Right lobe of liver (tissue), 6 donors: ENCODE data around the gene ADTRP. TPM values are rescaled to one million over a fixed set of nuclear protein-coding genes. Genes with fewer than 3 reads are reported as not detected.

Experiments used
- ATAC-seq, 4 donors: fragments of 200-7000 bp; cut with Tn5 transposase; one replicate each; pipeline ENCODE4 v1.9.1; 2020; ENCODE audit warnings: mild to moderate bottlenecking in 4 of 4, moderate library complexity in 4 of 4
- DNase-seq, 3 donors: peaks; one replicate each; pipeline ENCODE4 v3.0.0-alpha.2; 2020
- H3K27ac ChIP-seq, 3 donors: fragments of 200-600 bp; one replicate each; pipeline ENCODE4 v1.8.0; 2022
- H3K27me3 ChIP-seq, 2 donors: fragments of 200-600 bp; one replicate each; pipeline ENCODE4 v1.8.0; 2022
- H3K36me3 ChIP-seq, 4 donors: fragments of 200-600 bp; sonication (generic) in 1 of 4; one replicate each; pipeline versions ENCODE4 v1.5.1 to v1.8.0; 2017 to 2022; ENCODE audit warnings: control low read depth in 1 of 4
- H3K4me1 ChIP-seq, 4 donors: fragments of 200-600 bp; sonication (generic) in 1 of 4; one replicate each; pipeline versions ENCODE4 v1.5.1 to v1.8.0; 2017 to 2022; ENCODE audit warnings: control low read depth in 1 of 4
- H3K4me3 ChIP-seq, 3 donors: fragments of 200-600 bp; one replicate each; pipeline ENCODE4 v1.8.0; 2022
- H3K9me3 ChIP-seq, 4 donors: fragments of 200-600 bp; sonication (generic) in 1 of 4; one replicate each; pipeline versions ENCODE4 v1.5.1 to v1.8.0; 2017 to 2022; ENCODE audit warnings: control low read depth in 1 of 4
- POLR2A ChIP-seq: fragments of 450-650 bp; IDR thresholded peaks from one replicate; pipeline ENCODE4 v1.6.1; 2017; ENCODE audit warnings: antibody characterized with exemption, mild to moderate bottlenecking
- WGBS: methylation state at CpG from one replicate; pipeline ENCODE4 v1.1.6; 2018; ENCODE audit warnings: low coverage, low lambda C conversion rate; ENCODE audit not compliant: insufficient coverage; ENCODE audit errors: missing lambda C conversion rate; 5-methylcytosine and 5-hydroxymethylcytosine counted together
- intact Hi-C, 2 donors: fragments of 100-400 bp; cut with DNase I; formaldehyde crosslinking; loops; one replicate each; pipeline versions ENCODE4 v1.11.2 to v1.14.1; 2022
- total RNA-seq, 6 experiments: library from RNA; depleted of rRNA in 2 of 6; stranded (reverse); fragments of >200 nt in 2 of 6; fragmentation: NEBNext Ultra II Directional in 3 of 6; extraction: Animal tissue kit (Norgen Biotek cat#: 25700) in 3 of 6; gene quantifications; one replicate each; pipeline versions ENCODE4 v1.1.0 to v1.2.4, GENCODE V29; 2016 to 2023
- TF ChIP-seq, protein P1 (sequence below), 4 donors: fragments of 200-600 bp in 3 of 4; fragments of 450-650 bp in 1 of 4; IDR thresholded peaks; one replicate each; pipeline versions ENCODE4 v1.5.1 to v1.8.0; 2016 to 2022; ENCODE audit warnings: antibody characterized with exemption in 4 of 4, mild to moderate bottlenecking in 2 of 4
- donor health status: DM: no; HTN: yes; CAD: no.
- donor health status: DM: no; HTN: no; CAD: no.
- donor health status: DM: no; HTN: no; CAD: no.
- donor health status: DM: no; HTN: yes; CAD: no.
- donor health status: DM: no; HTN: yes; CAD: no.

The ADTRP gene
- total RNA-seq, 6 experiments from 2014 or later = 0.46 to 1.9 (median 0.92) TPM; not detected in 1

DNA sequence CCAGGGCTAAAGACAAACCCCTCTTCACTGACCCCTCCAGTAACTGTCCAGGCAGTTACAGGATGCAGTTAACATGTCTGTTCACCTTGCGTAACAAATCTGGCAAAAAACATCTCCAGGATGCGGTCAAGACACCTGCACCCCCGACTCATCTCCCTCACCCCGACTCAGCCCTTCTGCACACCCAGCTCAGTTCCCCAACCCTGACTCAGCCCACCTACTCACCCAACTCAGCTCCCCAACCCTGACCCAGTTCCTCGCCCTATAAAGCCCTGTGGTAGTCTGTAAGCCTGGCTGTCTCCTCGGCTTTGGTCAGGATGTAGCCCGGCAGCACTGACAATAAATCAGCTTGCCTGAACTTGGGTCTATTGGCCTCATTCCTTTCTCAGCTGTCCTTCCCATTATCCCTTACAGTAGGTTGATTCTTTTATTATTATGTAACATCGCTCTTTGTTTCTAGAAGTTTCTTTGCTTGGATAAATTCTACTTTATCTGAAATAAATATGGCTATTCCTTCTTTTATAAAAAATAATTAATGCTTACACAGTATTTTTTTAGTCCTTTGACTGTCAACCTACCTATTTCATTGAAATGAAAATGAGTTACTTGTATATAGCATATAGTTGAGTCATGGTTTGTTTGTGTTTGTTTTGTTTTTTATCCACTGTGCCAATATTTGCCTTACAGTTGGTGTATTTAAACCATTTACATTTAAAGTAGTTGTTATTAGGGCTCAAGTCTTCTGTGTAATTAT lies 12.9 kb upstream of the ADTRP start:
- H3K27me3 ChIP-seq = no peaks in the 10 kb centered on the region
- H3K4me1 ChIP-seq = peaks cover 0 to 9% (median 3%) of the 10 kb centered on the region in 4 donors
- 94% methylated on average over 5 of the region's 8 CpGs for WGBS
- H3K36me3 ChIP-seq = no peaks in the 10 kb centered on the region
- ATAC-seq (no peak), DNase-seq (no peak)
- TF ChIP-seq POLR2A = no peak
- TF ChIP-seq, protein P1, sequence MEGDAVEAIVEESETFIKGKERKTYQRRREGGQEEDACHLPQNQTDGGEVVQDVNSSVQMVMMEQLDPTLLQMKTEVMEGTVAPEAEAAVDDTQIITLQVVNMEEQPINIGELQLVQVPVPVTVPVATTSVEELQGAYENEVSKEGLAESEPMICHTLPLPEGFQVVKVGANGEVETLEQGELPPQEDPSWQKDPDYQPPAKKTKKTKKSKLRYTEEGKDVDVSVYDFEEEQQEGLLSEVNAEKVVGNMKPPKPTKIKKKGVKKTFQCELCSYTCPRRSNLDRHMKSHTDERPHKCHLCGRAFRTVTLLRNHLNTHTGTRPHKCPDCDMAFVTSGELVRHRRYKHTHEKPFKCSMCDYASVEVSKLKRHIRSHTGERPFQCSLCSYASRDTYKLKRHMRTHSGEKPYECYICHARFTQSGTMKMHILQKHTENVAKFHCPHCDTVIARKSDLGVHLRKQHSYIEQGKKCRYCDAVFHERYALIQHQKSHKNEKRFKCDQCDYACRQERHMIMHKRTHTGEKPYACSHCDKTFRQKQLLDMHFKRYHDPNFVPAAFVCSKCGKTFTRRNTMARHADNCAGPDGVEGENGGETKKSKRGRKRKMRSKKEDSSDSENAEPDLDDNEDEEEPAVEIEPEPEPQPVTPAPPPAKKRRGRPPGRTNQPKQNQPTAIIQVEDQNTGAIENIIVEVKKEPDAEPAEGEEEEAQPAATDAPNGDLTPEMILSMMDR (IDR thresholded peaks at IDR 0.05) = no peak
- intact Hi-C loops = no loop called here
- no peak overlapping the region for H3K4me3 ChIP-seq
- no peaks in the 10 kb centered on the region for H3K9me3 ChIP-seq
- H3K27ac ChIP-seq = no peak overlapping the region

DNA sequence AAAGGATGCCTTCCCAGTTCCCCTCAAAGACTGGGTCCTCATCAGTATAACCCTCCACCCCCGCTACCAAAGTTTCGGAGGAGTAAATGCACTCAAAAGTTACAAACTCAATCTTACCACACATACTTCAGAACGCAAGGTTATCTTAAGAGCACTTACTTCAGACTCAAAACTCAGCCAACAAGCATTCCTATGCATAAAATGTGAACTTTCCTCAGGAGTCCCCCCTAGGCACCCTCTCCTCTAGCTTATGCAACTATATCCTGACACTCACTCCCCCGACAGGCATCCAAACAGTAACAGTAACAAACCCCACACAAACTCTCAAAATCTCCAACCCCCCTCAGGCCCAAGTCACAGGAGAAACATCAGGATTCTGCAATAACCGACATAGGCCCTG lies 11.1 kb upstream of the ADTRP start:
- DNase-seq (no peak), ATAC-seq (no peak)
- no peak for TF ChIP-seq POLR2A
- TF ChIP-seq, protein P1 (IDR thresholded peaks at IDR 0.05) = no peak
- WGBS = 98% methylated on average over 4 of the region's 5 CpGs
- H3K27ac ChIP-seq = no peak overlapping the region
- no peaks in the 10 kb centered on the region for H3K9me3 ChIP-seq
- intact Hi-C loops = no loop called here
- no peak overlapping the region for H3K4me3 ChIP-seq
- H3K36me3 ChIP-seq = no peaks in the 10 kb centered on the region
- no peaks in the 10 kb centered on the region for H3K27me3 ChIP-seq
- H3K4me1 ChIP-seq = peaks cover 0 to 6% (median 0%) of the 10 kb centered on the region in 4 donors

DNA sequence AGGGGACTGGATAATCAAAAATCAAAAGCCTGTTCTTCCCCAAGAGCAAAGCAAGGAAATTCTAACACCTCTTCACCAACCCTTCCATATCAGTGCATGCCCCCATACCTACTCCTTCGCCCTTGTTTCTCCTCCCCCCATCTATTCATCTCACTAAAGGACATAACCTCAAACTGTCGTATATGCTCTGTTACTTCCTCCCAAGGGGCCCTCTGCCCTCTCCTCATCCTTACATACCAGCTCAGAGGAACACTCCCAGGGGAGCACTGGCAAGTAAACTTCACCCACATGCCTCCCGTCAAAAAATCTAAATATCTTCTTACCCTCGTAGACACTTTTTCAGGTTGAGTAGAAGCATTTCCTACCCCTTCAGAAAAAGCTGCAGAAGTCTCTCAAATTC lies 9.4 kb upstream of the ADTRP start:
- intact Hi-C loops = no loop called here
- 63% methylated on average over 4 of the region's 4 CpGs for WGBS
- no peak overlapping the region for H3K4me3 ChIP-seq

DNA sequence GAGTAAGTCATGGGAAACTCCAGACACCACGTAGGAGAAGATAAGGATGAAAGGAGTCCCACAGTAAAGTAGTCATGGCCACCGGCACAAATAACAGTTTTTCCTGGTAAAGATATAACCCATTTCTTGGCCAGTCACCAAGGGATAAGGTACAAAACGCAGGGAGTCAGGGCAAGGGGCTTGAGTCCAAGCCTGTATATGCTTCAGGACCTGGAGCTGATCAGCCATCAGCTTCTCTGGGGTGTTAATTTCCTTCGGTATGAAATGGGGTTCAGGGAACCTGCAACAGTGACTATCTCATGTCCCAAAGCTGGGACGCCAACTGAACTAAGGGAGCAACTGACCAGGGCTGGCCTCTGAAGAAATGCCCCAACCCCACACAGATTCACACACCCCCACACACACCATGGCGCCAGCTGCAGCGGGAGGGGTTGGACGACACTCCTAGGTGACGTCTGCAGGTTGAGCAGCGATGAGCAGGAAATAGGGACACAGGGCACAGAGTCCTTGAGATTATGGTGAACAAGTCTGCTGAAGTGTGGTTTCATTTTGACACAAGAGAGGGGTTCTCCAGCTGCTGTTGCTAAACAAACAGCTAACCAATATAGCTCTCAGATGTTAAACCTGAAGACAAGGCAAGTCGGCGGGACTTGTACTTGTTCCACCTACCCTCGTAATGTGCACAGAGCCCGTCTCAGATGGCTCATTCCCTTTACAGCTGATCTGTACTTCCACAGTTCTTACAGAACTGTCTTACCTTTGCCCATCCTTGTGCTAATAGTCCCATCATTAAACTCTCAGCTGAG lies 7.4 kb upstream of the ADTRP start:
- Histone ChIP-seq H3K36me3 (no peaks in the 10 kb centered on the region), H3K27ac (no peak overlapping the region), H3K27me3 (no peaks in the 10 kb centered on the region), H3K9me3 (no peaks in the 10 kb centered on the region), H3K4me1 (no peaks in the 10 kb centered on the region), H3K4me3 (no peak overlapping the region)
- DNase-seq (no peak), ATAC-seq (peak in 3 of 4 donors; percentile 9 to 58 (median 49))
- intact Hi-C loops = no loop called here
- 41% methylated on average over 7 of the region's 14 CpGs for WGBS
- no peak for TF ChIP-seq POLR2A
- TF ChIP-seq, protein P1 (IDR thresholded peaks at IDR 0.05) = no peak

More for the DNA sequence above, 9.4 kb upstream of the ADTRP start:
- ATAC-seq (no peak), DNase-seq (no peak)
- no peak overlapping the region for H3K27ac ChIP-seq
- no peaks in the 10 kb centered on the region for H3K4me1 ChIP-seq
- H3K36me3 ChIP-seq = no peaks in the 10 kb centered on the region
- no peak for TF ChIP-seq POLR2A
- TF ChIP-seq, protein P1 (IDR thresholded peaks at IDR 0.05) = no peak
- no peaks in the 10 kb centered on the region for H3K27me3 ChIP-seq
- no peaks in the 10 kb centered on the region for H3K9me3 ChIP-seq
